Brain microvascular endothelial cell (primary cell): ENCODE data around the gene PAX7.
"Not testable (repeated sequence)": the region's sequence is repeated elsewhere in the genome, so short reads cannot be mapped to it uniquely, and the experiment has no call there.

Experiments used
- DNase-seq: peaks from one replicate; pipeline ENCODE4 v3.0.0-alpha.2; 2020
- H3K27ac ChIP-seq: fragments of 250-450 bp; sonication (Bioruptor Pico); 2 replicates; pipeline ENCODE4 v1.5.1; 2020; ENCODE audit warnings: mild to moderate bottlenecking, moderate library complexity
- H3K27me3 ChIP-seq: fragments of 250-450 bp; sonication (Bioruptor Pico); replicated peaks from 2 replicates; pipeline ENCODE4 v1.5.1; 2020; ENCODE audit warnings: mild to moderate bottlenecking
- H3K36me3 ChIP-seq: fragments of 250-450 bp; sonication (Bioruptor Pico); replicated peaks from 2 replicates; pipeline ENCODE4 v1.5.1; 2020; ENCODE audit warnings: mild to moderate bottlenecking
- H3K4me3 ChIP-seq: 2 replicates; pipeline ENCODE4 v1.5.1; 2011; ENCODE audit warnings: low read depth, mild to moderate bottlenecking, control low read depth, low read length, moderate library complexity
- CTCF ChIP-seq: IDR thresholded peaks from 2 replicates; pipeline ENCODE4 v1.5.1; 2011; ENCODE audit warnings: low read depth, mild to moderate bottlenecking, moderate library complexity, low read length, control low read depth, inconsistent platforms; ENCODE audit errors: missing control alignments
- in situ Hi-C: cut with HindIII; loops from 2 replicates; pipeline ENCODE4 v1.10.0; 2017; ENCODE audit warnings: low sequenced_read_pairs, low pct_ligation_motif_present

PAX7 gene

GRCh38 chr1:18760156-18760555 lies 129.5 kb downstream of the PAX7 start:
- no peak for TF ChIP-seq CTCF
- no peak overlapping the region for H3K27ac ChIP-seq
- in situ Hi-C loops = no loop called here
- DNase-seq = no peak
- H3K27me3 ChIP-seq = no peaks in the 10 kb centered on the region
- H3K4me3 ChIP-seq = no peak overlapping the region
- H3K36me3 ChIP-seq = no peaks in the 10 kb centered on the region

DNA sequence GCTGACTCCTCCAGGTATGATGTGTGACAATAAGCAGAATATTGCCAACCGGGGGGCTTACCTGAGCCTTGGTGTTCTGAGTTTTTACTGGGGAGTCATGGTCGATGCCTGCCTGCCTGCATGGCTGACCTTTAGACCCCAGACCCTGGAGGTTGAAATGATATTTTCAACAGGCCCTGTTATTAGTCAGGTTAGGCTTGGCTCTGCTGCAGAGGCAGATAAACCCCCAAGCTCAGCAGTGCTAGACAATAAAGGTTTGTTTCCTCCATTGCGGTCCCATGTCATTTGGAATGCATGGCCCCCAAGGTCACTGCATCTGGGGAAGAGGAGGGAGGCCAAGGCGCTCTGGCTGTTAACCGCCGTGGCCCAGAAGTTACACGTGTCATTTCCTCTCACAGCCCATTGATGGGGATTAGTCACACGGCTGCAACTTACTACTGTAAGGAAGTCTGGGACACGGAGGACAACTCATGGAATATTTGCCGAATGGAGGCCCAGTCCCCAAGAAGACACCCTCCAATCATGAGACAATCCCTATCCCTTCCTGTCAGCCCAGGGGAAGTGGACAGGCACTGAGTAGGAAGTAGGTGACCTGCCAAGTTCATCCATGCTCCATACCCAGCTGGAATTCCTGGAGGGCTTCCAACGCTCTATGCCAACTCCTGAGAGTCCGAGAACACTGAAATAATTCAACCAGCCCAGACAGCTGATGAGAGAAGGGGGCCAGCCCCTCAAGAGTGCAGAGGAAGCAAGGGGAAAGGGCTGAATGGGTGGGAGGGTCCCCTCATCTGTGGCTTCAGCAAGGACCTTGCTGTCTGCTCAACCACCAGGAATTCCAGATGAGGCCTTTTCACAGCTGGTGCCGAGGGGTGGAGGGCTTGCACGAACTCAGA lies 131.5 kb downstream of the PAX7 start:
- in situ Hi-C loops = no loop called here

GRCh38 chr1:18764362-18764761 lies 133.7 kb downstream of the PAX7 start:
- in situ Hi-C loops = no loop called here
- TF ChIP-seq CTCF = no peak
- no peak for DNase-seq
- Histone ChIP-seq H3K36me3 (no peaks in the 10 kb centered on the region), H3K27ac (no peak overlapping the region), H3K27me3 (no peaks in the 10 kb centered on the region), H3K4me3 (no peak overlapping the region)

More for the DNA sequence above, 131.5 kb downstream of the PAX7 start:
- no peak for TF ChIP-seq CTCF
- H3K27ac ChIP-seq = no peak overlapping the region
- H3K36me3 ChIP-seq = no peaks in the 10 kb centered on the region
- no peak overlapping the region for H3K4me3 ChIP-seq
- H3K27me3 ChIP-seq = no peaks in the 10 kb centered on the region
- no peak for DNase-seq

- TF ChIP-seq CTCF = no peak
- H3K4me3 ChIP-seq = no peak overlapping the region
- in situ Hi-C loops = no loop called here
- no peaks in the 10 kb centered on the region for H3K36me3 ChIP-seq
- no peaks in the 10 kb centered on the region for H3K27me3 ChIP-seq
- no peak overlapping the region for H3K27ac ChIP-seq
- DNase-seq = no peak
These were observed 135.1 kb downstream of the PAX7 start for GRCh38 chr1:18765725-18766124.

- in situ Hi-C loops = no loop called here
- H3K27me3 ChIP-seq = no peaks in the 10 kb centered on the region
- H3K36me3 ChIP-seq = no peaks in the 10 kb centered on the region
- TF ChIP-seq CTCF = no peak
- no peak overlapping the region for H3K27ac ChIP-seq
- DNase-seq = no peak
- no peak overlapping the region for H3K4me3 ChIP-seq
These were observed 135.7 kb downstream of the PAX7 start for GRCh38 chr1:18766328-18766727.

DNA sequence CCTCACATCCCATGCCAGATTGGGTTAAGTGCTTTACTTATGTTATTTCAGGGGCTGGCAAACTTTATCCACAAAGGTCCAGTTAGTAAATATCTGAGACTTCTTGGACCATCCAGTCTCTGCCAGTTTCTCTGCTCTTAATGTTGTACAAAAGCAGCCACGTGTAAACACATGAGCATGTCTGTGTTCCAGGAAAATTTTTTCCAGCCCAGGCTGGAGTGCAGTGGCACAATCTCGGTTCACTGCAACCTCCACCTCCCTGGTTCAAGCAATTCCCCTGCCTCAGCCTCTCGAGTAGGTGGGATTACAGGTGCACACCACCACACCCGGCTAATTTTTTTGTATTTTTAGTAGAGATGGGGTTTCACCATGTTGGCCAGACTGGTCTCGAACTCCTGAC lies 136.9 kb downstream of the PAX7 start:
- in situ Hi-C loops = not testable (repeated sequence)

More for the DNA sequence above, 136.9 kb downstream of the PAX7 start:
- not testable (repeated sequence) for H3K27me3 ChIP-seq, H3K4me3 ChIP-seq, DNase-seq, H3K27ac ChIP-seq, H3K36me3 ChIP-seq
